PC-9 (cell line): Measurements from ENCODE around the gene USH1G. TPM values are rescaled to one million over a fixed set of nuclear protein-coding genes. Genes with fewer than 3 reads are reported as not detected.

Experiments used
- BruUV-seq: library from RNA; stranded (reverse); fragments of 400-500 nt; replicated peaks from 2 replicates; lab custom pipeline; 2021; lab: Mats Ljungman, UMichigan
- CTCF ChIA-PET: fragments of 300-600 bp; sonication (Branson Sonifier 250); formaldehyde crosslinking; loops from one replicate; lab custom pipeline; 2022; ENCODE audit warnings: antibody characterized with exemption; lab: Charles Lee
- POLR2A ChIA-PET: fragments of 300-600 bp; sonication (Branson Sonifier 250); formaldehyde crosslinking; loops from one replicate; lab custom pipeline; 2022; ENCODE audit warnings: antibody characterized with exemption; ENCODE audit not compliant: unreplicated experiment; lab: Charles Lee
- DNase-seq, 2 experiments: peaks; one replicate each; pipeline versions ENCODE4 v3.0.0 to v3.0.0-alpha.2; 2015 to 2022; ENCODE audit warnings: mixed read lengths in 1 of 2
- H2AFZ ChIP-seq: fragments of 200-600 bp; sonication (generic); 2 replicates; pipeline ENCODE4 v1.8.1; 2017; ENCODE audit warnings: antibody characterized with exemption
- H3F3A ChIP-seq: fragments of 200-600 bp; sonication (generic); 2 replicates; pipeline ENCODE4 v1.8.1; 2017; ENCODE audit warnings: antibody characterized with exemption, mild to moderate bottlenecking, low read depth; ENCODE audit not compliant: insufficient read depth
- H3K27ac ChIP-seq: fragments of 200-600 bp; sonication (generic); 2 replicates; pipeline ENCODE4 v1.6.1; 2016; ENCODE audit warnings: mixed run types
- H3K27me3 ChIP-seq: fragments of 200-600 bp; sonication (generic); 2 replicates; pipeline ENCODE4 v1.6.1; 2016; ENCODE audit warnings: low read depth, mixed run types; ENCODE audit not compliant: insufficient read depth
- H3K36me3 ChIP-seq: fragments of 200-600 bp; sonication (generic); 2 replicates; pipeline ENCODE4 v1.6.1; 2016; ENCODE audit warnings: low read depth, mixed run types
- H3K4me1 ChIP-seq: fragments of 200-600 bp; sonication (generic); replicated peaks from 2 replicates; pipeline ENCODE4 v1.6.1; 2016; ENCODE audit warnings: mixed run types; ENCODE audit not compliant: insufficient read depth
- H3K4me2 ChIP-seq: fragments of 200-600 bp; sonication (generic); 2 replicates; pipeline ENCODE4 v1.6.1; 2017; ENCODE audit warnings: mixed run types
- H3K4me3 ChIP-seq: fragments of 200-600 bp; sonication (generic); 2 replicates; pipeline ENCODE4 v1.6.1; 2016; ENCODE audit warnings: mixed run types
- H3K79me2 ChIP-seq: fragments of 200-600 bp; sonication (generic); 2 replicates; pipeline ENCODE4 v1.6.1; 2017; ENCODE audit warnings: low read depth, mixed run types
- H3K9me2 ChIP-seq: fragments of 200-600 bp; sonication (generic); 2 replicates; pipeline ENCODE4 v1.8.1; 2017; ENCODE audit warnings: mild to moderate bottlenecking; ENCODE audit not compliant: insufficient read depth
- H3K9me3 ChIP-seq: fragments of 200-600 bp; sonication (generic); 2 replicates; pipeline ENCODE4 v1.8.1; 2016; ENCODE audit warnings: low read depth; ENCODE audit not compliant: insufficient read depth
- H4K20me1 ChIP-seq: fragments of 200-600 bp; sonication (generic); 2 replicates; pipeline ENCODE4 v1.8.1; 2017; ENCODE audit not compliant: insufficient read depth
- EZH2 ChIP-seq: fragments of 200-600 bp; sonication (generic); IDR thresholded peaks from 2 replicates; pipeline ENCODE4 v1.8.0; 2017; ENCODE audit warnings: antibody characterized with exemption, low read depth
- intact Hi-C: fragments of 100-400 bp; cut with micrococcal nuclease; formaldehyde crosslinking; loops from one replicate; pipeline ENCODE4 v1.10.0; 2022; ENCODE audit not compliant: unreplicated experiment
- total RNA-seq: library from RNA; stranded (reverse); gene quantifications from 2 replicates; pipeline ENCODE4 v1.2.3, GENCODE V29; 2021
- TF ChIP-seq, protein P1 (sequence below): fragments of 200-600 bp; sonication (generic); conservative IDR thresholded peaks from 2 replicates; pipeline ENCODE4 v1.6.1; 2017; ENCODE audit warnings: mixed run types, antibody characterized with exemption, mild to moderate bottlenecking, moderate library complexity

Gene USH1G
- total RNA-seq, 1 experiment from 2014 or later = 0.22 TPM

DNA sequence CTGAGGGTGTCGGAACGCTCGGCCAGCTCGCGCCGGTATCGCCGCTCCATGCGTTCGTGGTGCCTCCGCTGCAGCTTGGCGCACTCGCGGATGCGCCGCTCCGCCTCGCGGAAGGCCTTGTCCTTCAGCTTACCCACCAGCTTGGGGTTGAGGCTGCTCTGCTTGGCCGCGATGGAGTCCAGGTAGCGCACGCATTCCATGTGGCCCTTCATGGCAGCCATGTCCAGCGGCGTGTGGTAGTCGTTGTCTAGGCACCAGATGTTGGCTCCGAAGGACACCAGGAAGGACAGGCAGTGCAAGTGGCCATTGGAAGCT lies 2.8 kb downstream of the USH1G start:
- CTCF ChIA-PET = no interaction called here
- Histone ChIP-seq H4K20me1 (no peaks in the 10 kb centered on the region), H3K79me2 (no peaks in the 10 kb centered on the region), H3F3A (no peaks in the 10 kb centered on the region), H2AFZ (no peak overlapping the region), H3K36me3 (no peaks in the 10 kb centered on the region), H3K4me3 (no peak overlapping the region), H3K9me3 (no peaks in the 10 kb centered on the region), H3K4me1 (no peaks in the 10 kb centered on the region), H3K9me2 (no peaks in the 10 kb centered on the region), H3K27me3 (peaks cover 25% of the 10 kb centered on the region), H3K4me2 (no peak overlapping the region), H3K27ac (no peak overlapping the region)
- intact Hi-C loops = no loop called here
- TF ChIP-seq EZH2 = no peak
- TF ChIP-seq, protein P1, sequence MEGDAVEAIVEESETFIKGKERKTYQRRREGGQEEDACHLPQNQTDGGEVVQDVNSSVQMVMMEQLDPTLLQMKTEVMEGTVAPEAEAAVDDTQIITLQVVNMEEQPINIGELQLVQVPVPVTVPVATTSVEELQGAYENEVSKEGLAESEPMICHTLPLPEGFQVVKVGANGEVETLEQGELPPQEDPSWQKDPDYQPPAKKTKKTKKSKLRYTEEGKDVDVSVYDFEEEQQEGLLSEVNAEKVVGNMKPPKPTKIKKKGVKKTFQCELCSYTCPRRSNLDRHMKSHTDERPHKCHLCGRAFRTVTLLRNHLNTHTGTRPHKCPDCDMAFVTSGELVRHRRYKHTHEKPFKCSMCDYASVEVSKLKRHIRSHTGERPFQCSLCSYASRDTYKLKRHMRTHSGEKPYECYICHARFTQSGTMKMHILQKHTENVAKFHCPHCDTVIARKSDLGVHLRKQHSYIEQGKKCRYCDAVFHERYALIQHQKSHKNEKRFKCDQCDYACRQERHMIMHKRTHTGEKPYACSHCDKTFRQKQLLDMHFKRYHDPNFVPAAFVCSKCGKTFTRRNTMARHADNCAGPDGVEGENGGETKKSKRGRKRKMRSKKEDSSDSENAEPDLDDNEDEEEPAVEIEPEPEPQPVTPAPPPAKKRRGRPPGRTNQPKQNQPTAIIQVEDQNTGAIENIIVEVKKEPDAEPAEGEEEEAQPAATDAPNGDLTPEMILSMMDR = no peak
- BruUV-seq = no TSS peak
- POLR2A ChIA-PET = no interaction called here
- no peak for DNase-seq

DNA sequence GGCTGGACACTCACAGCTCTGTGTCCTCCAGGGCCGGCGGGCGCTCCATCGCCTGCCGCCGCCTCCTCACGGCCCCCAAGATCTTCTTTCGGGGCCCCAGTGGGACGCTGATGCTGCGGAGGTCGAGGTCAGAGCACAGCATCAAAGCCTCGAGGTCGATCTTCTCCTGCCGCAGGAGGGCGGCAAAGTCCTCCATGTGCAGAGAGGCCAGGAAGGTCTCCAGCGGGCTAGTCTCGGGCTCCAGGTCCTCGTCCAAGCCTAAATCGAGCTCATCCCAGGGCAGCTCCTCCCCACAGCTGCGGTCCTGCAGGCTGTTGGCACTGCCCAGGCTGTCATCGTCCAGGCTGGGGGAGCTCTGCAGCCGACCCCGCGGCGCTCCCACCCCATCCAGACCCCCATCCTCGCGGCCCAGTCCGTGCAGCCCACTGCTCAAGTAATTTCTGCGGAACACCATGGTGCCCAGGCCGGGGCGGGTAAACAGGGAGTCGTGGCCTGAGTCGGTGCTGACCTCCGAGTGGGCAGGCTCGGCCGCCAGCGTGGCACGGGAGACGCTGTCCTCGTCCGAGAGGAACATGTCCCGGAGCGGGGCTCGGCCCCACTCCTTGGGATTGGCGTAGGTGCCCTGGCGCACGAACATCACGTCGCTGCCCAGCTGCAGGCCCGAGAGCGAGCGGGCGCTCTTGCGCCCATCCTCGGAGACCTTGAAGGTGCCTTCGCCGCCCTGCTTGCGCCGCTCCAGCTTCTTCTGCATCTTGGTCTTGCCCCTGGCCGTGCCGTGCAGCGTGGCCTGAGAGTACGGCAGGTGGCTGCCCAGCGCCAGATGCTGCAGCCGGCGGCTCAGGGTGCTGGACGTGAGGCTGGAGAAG lies 3.4 kb downstream of the USH1G start:
- no peaks in the 10 kb centered on the region for H4K20me1 ChIP-seq
- DNase-seq = peak in 1 of 2 experiments; percentile 37
- no peaks in the 10 kb centered on the region for H3K9me2 ChIP-seq
- BruUV-seq = no TSS peak
- no peak overlapping the region for H2AFZ ChIP-seq
- H3K4me2 ChIP-seq = no peak overlapping the region
- TF ChIP-seq, protein P1 = peak; percentile 44
- TF ChIP-seq EZH2 = no peak
- no peaks in the 10 kb centered on the region for H3K79me2 ChIP-seq
- CTCF ChIA-PET = interaction anchor here (0.6 kb wide), 1 partner anchor 45 kb away, joined by 3 read pairs; no protein-coding TSS in a partner anchor
- no peaks in the 10 kb centered on the region for H3K4me1 ChIP-seq
- H3K4me3 ChIP-seq = no peak overlapping the region
- no peaks in the 10 kb centered on the region for H3K36me3 ChIP-seq
- intact Hi-C loops = no loop called here
- H3F3A ChIP-seq = no peaks in the 10 kb centered on the region
- no peak overlapping the region for H3K27ac ChIP-seq
- no peaks in the 10 kb centered on the region for H3K9me3 ChIP-seq
- POLR2A ChIA-PET = interaction anchor here (0.7 kb wide), 1 partner anchor 46 kb away, joined by 4 read pairs; no protein-coding TSS in a partner anchor
- H3K27me3 ChIP-seq = peaks cover 21% of the 10 kb centered on the region

DNA sequence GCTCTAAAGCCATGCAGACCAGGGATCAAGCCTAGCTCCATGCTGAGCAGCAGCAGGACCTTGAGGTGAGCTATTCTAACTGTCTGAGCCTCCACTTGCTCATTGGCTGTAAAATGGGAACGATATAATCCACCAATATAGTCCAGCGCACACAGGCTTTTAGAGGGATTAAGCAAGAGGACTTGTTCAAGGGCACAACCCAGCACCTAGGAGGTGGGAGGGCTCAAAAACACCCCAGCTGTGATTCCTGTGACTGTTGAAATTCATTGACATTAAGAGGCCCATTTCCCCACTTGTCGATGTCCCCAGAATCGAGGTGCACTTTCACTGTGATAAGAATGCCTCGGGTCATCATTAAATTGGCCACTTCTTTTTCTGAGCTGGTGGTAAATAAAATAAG lies 4.1 kb downstream of the USH1G start:
- POLR2A ChIA-PET = no interaction called here
- Histone ChIP-seq H2AFZ (no peak overlapping the region), H3K27ac (no peak overlapping the region), H3K9me3 (no peaks in the 10 kb centered on the region), H3K79me2 (no peaks in the 10 kb centered on the region), H4K20me1 (no peaks in the 10 kb centered on the region), H3K27me3 (peaks cover 13% of the 10 kb centered on the region), H3K4me1 (no peaks in the 10 kb centered on the region), H3K9me2 (no peaks in the 10 kb centered on the region), H3K4me3 (no peak overlapping the region), H3K4me2 (no peak overlapping the region), H3F3A (no peaks in the 10 kb centered on the region), H3K36me3 (no peaks in the 10 kb centered on the region)
- TF ChIP-seq, protein P1 = no peak
- no peak for TF ChIP-seq EZH2
- CTCF ChIA-PET = interaction anchor here (0.6 kb wide), 1 partner anchor 44 kb away, joined by 3 read pairs; no protein-coding TSS in a partner anchor
- no TSS peak for BruUV-seq
- no peak for DNase-seq
- intact Hi-C loops = no loop called here
